Kidney (tissue), 14 donors: ENCODE results near the gene ATP6V1G3. TPM values are rescaled to one million over a fixed set of nuclear protein-coding genes. Genes with fewer than 3 reads are reported as not detected.
"Not testable (repeated sequence)": the region's sequence is repeated elsewhere in the genome, so short reads cannot be mapped to it uniquely, and the experiment has no call there.

Experiments
- DNase-seq, 5 donors: peaks; one replicate each; pipeline ENCODE4 v3.0.0-alpha.2; 2013 to 2020
- FAIRE-seq: peaks from 2 replicates; lab custom pipeline; 2012; peaks lifted over from hg19 to GRCh38; lab: Jason Lieb, UNC
- H3K27ac ChIP-seq, 2 donors: one replicate each; pipeline ENCODE4 v1.7.0; 2013; ENCODE audit warnings: low read depth in 2 of 2, low read length in 2 of 2, inconsistent platforms in 1 of 2
- H3K27me3 ChIP-seq: one replicate; pipeline ENCODE4 v1.7.1; 2013; ENCODE audit warnings: low read length, inconsistent platforms; ENCODE audit not compliant: control insufficient read depth, insufficient read depth
- H3K36me3 ChIP-seq, 3 donors: one replicate each; pipeline versions ENCODE4 v1.7.0 to v1.7.1; 2013; ENCODE audit warnings: low read length in 3 of 3, control low read depth in 1 of 3, inconsistent platforms in 1 of 3; ENCODE audit not compliant: insufficient read depth in 3 of 3, control insufficient read depth in 2 of 3
- H3K4me1 ChIP-seq, 3 donors: one replicate each; pipeline versions ENCODE4 v1.7.0 to v1.7.1; 2013; ENCODE audit warnings: low read length in 3 of 3, inconsistent platforms in 1 of 3, low read depth in 1 of 3; ENCODE audit not compliant: control insufficient read depth in 2 of 3, insufficient read depth in 2 of 3
- H3K4me3 ChIP-seq, 3 donors: one replicate each; pipeline versions ENCODE4 v1.7.0 to v1.8.1; 2013; ENCODE audit warnings: low read length in 3 of 3, control low read depth in 1 of 3, inconsistent platforms in 1 of 3
- H3K9ac ChIP-seq, 3 donors: one replicate each; pipeline versions ENCODE4 v1.7.0 to v1.7.1; 2013; ENCODE audit warnings: low read length in 3 of 3, control low read depth in 1 of 3, inconsistent platforms in 1 of 3
- H3K9me3 ChIP-seq, 3 donors: one replicate each; pipeline versions ENCODE4 v1.7.0 to v1.7.1; 2013; ENCODE audit warnings: low read length in 3 of 3, control low read depth in 1 of 3, inconsistent platforms in 1 of 3; ENCODE audit not compliant: control insufficient read depth in 2 of 3, insufficient read depth in 1 of 3
- intact Hi-C: fragments of 100-400 bp; cut with DNase I; formaldehyde crosslinking; loops from one replicate; pipeline ENCODE4 v1.11.1; 2022
- polyA plus RNA-seq: library from polyadenylated mRNA; stranded (reverse); fragments of 350-450 nt; fragmentation: Illumina TruSeq; extraction: RNeasy Lipid Tissue Mini Kit (QIAGEN cat#74804); gene quantifications from one replicate; pipeline ENCODE4 v1.2.3, GENCODE V29; 2014; ENCODE audit warnings: low read depth, low replicate concordance; ENCODE audit not compliant: insufficient read depth
- total RNA-seq: library from RNA; stranded (reverse); fragmentation: NEBNext Ultra II Directional; extraction: Animal tissue kit (Norgen Biotek cat#: 25700); gene quantifications from one replicate; pipeline ENCODE4 v1.2.1, GENCODE V29; 2021
- TF ChIP-seq, protein P1 (sequence below): IDR thresholded peaks from 3 replicates; pipeline ENCODE4 v1.5.1; 2012; ENCODE audit warnings: mild to moderate bottlenecking, moderate library complexity, borderline replicate concordance; ENCODE audit not compliant: insufficient read depth; ENCODE audit errors: extremely low read depth
- donor health status: control.
- donor health status: control.
- donor health status: control.
- donor health status: control.
- donor health status: control.
- donor health status: DM: yes; HTN: yes; CAD: no.
- donor health status: Normal renal cell carcinoma (clear cell type).

The ATP6V1G3 gene
- total and polyA plus RNA-seq, 2 donors from 2014 or later, result 1.9 to 102 TPM

- intact Hi-C loops, result no loop called here
- TF ChIP-seq, protein P1, sequence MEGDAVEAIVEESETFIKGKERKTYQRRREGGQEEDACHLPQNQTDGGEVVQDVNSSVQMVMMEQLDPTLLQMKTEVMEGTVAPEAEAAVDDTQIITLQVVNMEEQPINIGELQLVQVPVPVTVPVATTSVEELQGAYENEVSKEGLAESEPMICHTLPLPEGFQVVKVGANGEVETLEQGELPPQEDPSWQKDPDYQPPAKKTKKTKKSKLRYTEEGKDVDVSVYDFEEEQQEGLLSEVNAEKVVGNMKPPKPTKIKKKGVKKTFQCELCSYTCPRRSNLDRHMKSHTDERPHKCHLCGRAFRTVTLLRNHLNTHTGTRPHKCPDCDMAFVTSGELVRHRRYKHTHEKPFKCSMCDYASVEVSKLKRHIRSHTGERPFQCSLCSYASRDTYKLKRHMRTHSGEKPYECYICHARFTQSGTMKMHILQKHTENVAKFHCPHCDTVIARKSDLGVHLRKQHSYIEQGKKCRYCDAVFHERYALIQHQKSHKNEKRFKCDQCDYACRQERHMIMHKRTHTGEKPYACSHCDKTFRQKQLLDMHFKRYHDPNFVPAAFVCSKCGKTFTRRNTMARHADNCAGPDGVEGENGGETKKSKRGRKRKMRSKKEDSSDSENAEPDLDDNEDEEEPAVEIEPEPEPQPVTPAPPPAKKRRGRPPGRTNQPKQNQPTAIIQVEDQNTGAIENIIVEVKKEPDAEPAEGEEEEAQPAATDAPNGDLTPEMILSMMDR, result no peak
- no peaks in the 10 kb centered on the region for H3K27me3 ChIP-seq
- no peaks in the 10 kb centered on the region for H3K36me3 ChIP-seq
- FAIRE-seq (no peak), DNase-seq (no peak)
- H3K4me1 ChIP-seq, result peaks cover 0 to 2% (median 0%) of the 10 kb centered on the region in 3 donors
- H3K4me3 ChIP-seq, result no peak overlapping the region
- H3K9me3 ChIP-seq, result no peaks in the 10 kb centered on the region
- no peak overlapping the region for H3K27ac ChIP-seq
- no peak overlapping the region for H3K9ac ChIP-seq
These were observed 9.5 kb downstream of the ATP6V1G3 start for GRCh38 chr1:198530953-198531352.

- FAIRE-seq (no peak), DNase-seq (peak in 2 of 5 donors; percentile 26 to 47)
- Histone ChIP-seq H3K4me1 (no peaks in the 10 kb centered on the region), H3K9me3 (no peaks in the 10 kb centered on the region), H3K9ac (no peak overlapping the region), H3K36me3 (no peaks in the 10 kb centered on the region), H3K27me3 (no peaks in the 10 kb centered on the region), H3K27ac (no peak overlapping the region), H3K4me3 (no peak overlapping the region)
- intact Hi-C loops, result no loop called here
- TF ChIP-seq, protein P1, result no peak
These were observed 11.1 kb downstream of the ATP6V1G3 start for GRCh38 chr1:198529414-198529813.

GRCh38 chr1:198528364-198528763 is 12.1 kb downstream of the ATP6V1G3 start:
- no peak for FAIRE-seq
- no peak for DNase-seq

GRCh38 chr1:198524556-198524955 is 15.9 kb downstream of the ATP6V1G3 start:
- DNase-seq (no peak), FAIRE-seq (no peak)

More at GRCh38 chr1:198528364-198528763, 12.1 kb downstream of the ATP6V1G3 start:
- Histone ChIP-seq H3K27me3 (no peaks in the 10 kb centered on the region), H3K9me3 (no peaks in the 10 kb centered on the region), H3K4me1 (no peaks in the 10 kb centered on the region), H3K9ac (no peak overlapping the region), H3K27ac (no peak overlapping the region), H3K4me3 (no peak overlapping the region), H3K36me3 (no peaks in the 10 kb centered on the region)
- TF ChIP-seq, protein P1, result no peak
- intact Hi-C loops, result no loop called here

GRCh38 chr1:198524127-198524526 is 16.4 kb downstream of the ATP6V1G3 start:
- FAIRE-seq, H3K27me3 ChIP-seq, H3K9ac ChIP-seq, H3K4me3 ChIP-seq, H3K9me3 ChIP-seq, H3K4me1 ChIP-seq, H3K27ac ChIP-seq, H3K36me3 ChIP-seq, DNase-seq, intact Hi-C loops: not testable (repeated sequence)

More at GRCh38 chr1:198524556-198524955, 15.9 kb downstream of the ATP6V1G3 start:
- no peaks in the 10 kb centered on the region for H3K36me3 ChIP-seq
- TF ChIP-seq, protein P1, result no peak
- intact Hi-C loops, result no loop called here
- no peaks in the 10 kb centered on the region for H3K9me3 ChIP-seq
- H3K4me1 ChIP-seq, result no peaks in the 10 kb centered on the region
- H3K4me3 ChIP-seq, result no peak overlapping the region
- H3K27ac ChIP-seq, result no peak overlapping the region
- H3K9ac ChIP-seq, result no peak overlapping the region
- no peaks in the 10 kb centered on the region for H3K27me3 ChIP-seq
